ENCODE data around the gene MISP3.

DNA sequence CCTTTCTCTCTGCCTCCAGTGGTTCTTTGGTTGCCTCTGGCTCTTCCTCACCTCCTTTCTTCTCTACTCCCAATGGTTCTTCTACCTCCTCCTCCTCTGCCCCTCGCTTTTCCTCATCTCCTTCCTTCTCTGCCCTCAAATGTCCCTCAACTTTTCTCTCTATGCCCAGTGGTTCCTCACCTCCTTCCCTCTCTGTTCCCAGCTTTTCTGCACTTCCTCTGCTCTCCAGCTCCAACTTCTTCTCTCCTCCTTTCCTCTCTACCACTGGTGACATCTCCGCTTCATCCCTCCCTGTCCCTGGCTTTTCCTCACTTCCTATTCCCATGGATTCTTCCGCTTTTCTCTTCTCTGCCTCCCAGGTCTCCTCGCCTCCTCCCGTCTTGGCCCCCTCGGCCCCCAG, 18.5 kb upstream of the MISP3 start:
- TF ChIP-seq SUZ12 (IDR thresholded peaks at IDR 0.05; ENCODE audit: extremely low read depth, insufficient read depth, insufficient read length) (no peak), YY1 (IDR thresholded peaks at IDR 0.05; ENCODE audit: insufficient read depth, insufficient read length) (no peak), ZNF274 (IDR thresholded peaks at IDR 0.05; ENCODE audit: low read depth, low read length) (no peak)

Data from NT2/D1 (cell line).